GM11168 (cell line): ENCODE results near the gene ARHGEF16.

ENCODE experiments used
- in situ Hi-C: fragments of 300-500 bp; cut with MboI; formaldehyde crosslinking; loops from one replicate; pipeline ENCODE4 v1.12.0; 2022; ENCODE audit warnings: low sequenced_read_pairs; ENCODE audit not compliant: unreplicated experiment

ARHGEF16 gene

DNA sequence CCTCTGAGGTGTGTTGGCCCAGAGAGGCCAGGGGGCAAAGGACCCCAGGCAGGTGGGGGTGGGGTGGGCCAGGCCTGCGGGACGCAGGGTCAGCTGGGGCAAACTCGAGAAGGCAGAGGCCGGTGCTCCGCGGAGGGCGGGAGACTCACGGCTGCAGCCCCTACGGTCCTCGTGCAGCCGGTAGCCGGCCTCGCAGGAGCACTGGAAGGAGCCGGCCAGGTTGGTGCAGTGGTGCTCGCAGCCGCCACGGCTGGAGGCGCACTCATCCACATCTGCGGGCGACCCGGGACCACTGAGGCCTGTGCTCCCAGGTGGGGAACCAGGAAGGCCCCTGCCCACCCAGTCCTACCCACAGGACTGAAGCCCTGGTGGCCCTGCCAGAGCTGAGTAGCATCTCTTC, 55.3 kb downstream of the ARHGEF16 start:
- in situ Hi-C loops: no loop called here

DNA sequence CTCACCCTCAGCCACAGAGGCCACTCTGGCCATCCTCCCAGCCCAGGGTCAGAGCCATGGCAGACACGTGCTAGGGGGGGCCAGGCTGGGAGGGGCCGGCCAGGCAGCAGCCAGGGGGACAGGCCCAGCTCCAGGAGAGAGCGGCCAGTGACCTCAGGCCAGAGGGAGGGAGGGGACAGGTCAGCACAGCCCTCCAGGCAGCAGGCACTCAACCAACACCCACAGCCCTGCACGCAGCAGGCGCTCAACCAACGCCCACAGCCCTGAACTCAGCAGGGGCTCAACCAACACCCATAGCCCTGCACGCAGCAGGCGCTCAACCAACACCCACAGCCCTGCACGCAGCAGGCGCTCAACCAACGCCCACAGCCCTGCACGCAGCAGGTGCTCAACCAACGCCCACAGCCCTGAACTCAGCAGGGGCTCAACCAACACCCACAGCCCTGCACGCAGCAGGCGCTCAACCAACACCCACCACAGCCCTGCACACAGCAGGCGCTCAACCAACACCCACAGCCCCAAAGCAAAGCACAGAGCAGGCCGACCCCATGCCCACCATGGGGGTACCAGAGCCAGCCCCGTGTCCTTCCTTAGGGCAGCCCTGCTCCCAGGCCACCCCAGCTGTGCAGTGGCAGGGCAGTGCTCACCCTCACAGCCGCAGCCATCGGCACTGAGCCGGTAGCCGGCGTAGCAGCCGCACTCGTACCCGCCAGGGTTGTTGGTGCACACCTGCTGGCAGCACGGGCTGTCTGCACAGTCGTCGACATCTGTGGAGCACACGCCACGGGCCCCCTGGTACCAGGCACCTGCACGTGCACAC, 55.9 kb downstream of the ARHGEF16 start:
- in situ Hi-C loops: no loop called here

DNA sequence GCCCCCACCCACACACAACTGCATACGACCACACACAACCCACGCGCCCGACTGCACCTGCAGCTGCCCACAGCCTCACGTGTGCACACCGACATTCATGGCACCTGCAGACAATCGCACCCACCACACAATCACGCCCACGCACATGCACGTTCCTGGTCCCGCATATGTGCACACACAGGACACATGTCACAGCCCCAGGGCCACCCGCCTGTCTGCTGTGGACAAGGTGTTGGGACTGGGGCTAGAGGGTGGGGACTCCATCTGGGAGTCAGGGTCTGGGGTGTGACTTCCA, 56.4 kb downstream of the ARHGEF16 start:
- in situ Hi-C loops: no loop called here

DNA sequence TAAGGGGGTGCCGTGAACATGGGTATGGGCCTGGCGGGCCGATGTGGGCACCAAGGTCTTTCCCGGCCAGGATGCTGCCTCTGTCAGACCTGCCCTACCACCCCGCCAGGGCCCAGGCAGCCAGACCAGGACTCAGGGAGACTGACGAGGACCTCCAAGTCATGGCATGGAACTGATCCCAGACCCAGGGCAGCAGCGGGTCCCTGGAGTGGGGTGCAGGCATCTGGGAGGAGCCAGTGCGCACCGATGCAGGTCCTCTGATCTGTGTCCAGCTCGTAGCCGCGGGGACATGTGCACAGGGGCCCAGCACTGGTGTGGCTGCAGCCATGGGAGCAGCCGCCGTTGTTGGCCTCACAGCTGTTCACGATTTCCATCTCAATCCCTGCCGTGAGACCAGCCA, 56.8 kb downstream of the ARHGEF16 start:
- in situ Hi-C loops: no loop called here

DNA sequence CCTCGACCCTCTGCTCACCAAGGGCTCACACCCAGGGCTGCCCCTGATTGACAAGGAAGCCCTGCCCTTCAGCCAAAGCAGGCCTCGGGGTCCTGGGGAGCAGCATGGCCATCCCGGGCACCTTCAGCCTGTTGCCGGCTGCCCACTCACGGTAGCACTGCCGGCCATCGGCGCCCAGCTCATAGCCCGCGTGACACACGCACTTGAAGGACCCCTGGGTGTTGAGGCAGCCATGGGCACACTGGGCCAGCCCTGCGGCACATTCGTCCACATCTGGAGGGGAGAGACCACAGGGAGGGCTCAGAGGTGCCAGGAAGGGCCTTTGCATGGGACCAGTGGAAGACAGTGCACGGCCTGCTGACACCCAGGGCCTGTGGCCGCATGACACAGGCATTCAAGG, 57.4 kb downstream of the ARHGEF16 start:
- in situ Hi-C loops: no loop called here

DNA sequence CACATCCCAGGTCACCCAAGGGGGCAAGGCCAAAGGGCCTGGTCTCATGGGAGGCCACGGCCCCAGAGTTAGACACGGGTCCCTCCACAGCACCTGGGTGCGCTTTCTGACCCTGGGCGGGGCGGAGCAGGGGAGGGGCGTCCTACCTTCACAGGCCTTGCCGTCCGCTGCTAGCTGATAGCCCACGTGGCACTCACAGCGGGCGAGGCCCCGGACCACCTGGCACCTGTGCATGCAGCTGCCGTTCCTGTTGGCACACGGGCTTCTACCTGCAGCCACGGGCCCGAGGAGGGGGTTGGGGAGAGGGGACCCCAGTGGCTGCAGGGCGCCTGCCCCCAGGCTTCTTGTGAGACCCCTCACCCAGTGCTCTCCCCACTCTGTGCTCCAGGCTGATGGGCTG, 59.9 kb downstream of the ARHGEF16 start:
- in situ Hi-C loops: no loop called here

DNA sequence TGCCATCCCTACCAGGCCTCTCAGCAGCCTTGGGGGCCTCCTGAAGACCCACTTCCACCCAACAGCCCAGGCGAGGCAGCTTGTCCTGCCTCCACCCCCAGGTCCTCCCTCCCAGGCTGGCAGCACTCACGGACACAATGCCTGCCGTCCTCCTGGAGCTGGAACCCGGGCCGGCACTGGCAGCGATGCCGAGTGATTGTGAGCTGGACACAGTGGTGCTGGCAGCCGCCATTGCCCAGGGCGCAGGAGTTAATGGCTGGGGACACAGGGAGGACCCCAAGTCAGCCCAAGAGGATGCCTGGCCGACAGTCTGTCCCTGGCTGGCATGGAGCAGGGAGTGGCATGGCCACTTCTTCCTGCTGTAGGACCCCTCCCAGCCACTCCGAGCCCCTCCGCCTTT, 60.8 kb downstream of the ARHGEF16 start:
- in situ Hi-C loops: no loop called here

DNA sequence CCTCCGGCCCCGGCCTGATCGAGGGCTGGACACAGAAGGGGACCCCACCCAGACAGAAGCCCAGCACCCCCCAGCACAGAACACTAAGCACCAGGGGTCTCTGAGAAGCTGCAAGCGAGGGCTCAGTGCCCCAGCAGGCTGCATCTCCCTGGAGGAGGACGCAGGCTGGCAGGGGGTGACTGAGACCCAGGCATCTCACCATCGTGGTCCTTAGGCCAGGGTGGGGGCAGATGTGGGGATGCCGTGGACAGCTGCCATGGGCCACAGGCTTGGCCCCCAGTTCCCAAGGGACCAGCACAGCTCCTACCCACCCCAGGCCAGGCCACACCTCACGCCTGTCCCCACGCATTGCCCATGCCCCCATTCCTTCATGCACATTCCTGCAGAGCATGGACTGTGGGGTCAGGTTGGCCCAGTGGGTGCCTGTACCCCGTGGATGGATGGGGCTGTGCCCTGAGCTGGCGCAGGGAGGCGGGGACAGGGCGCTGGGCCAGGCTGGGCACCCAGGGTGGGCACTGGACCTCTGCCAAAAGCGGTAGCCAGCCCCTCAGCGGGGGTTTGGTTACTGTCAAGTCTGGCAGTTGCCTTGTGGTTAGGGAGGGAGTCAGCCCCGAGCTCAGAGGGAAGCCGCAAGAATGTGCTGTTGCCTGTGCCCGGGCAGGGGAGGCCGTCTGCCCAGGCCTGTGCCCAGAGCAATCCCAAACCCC, 61.5 kb downstream of the ARHGEF16 start:
- in situ Hi-C loops: no loop called here

DNA sequence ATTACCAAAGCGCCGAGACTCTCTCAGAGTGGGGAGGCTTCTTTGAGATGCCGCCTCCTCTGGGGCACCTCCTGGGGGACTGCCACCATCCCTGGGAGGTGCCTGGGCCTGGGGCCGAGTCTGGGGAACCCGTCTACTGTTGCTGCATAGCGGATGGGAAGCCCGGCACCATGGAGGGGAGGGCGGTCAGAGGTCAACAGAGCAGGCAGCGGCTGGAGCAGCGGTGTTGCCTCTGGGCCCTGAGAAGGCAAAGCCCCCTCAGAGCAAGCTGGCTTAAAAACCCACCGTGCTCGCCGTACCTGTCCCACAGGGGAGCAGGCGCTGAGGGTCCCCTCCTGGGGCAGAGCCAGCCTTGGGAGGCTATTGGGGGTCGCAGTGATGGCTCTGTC, 62.0 kb downstream of the ARHGEF16 start:
- in situ Hi-C loops: no loop called here

DNA sequence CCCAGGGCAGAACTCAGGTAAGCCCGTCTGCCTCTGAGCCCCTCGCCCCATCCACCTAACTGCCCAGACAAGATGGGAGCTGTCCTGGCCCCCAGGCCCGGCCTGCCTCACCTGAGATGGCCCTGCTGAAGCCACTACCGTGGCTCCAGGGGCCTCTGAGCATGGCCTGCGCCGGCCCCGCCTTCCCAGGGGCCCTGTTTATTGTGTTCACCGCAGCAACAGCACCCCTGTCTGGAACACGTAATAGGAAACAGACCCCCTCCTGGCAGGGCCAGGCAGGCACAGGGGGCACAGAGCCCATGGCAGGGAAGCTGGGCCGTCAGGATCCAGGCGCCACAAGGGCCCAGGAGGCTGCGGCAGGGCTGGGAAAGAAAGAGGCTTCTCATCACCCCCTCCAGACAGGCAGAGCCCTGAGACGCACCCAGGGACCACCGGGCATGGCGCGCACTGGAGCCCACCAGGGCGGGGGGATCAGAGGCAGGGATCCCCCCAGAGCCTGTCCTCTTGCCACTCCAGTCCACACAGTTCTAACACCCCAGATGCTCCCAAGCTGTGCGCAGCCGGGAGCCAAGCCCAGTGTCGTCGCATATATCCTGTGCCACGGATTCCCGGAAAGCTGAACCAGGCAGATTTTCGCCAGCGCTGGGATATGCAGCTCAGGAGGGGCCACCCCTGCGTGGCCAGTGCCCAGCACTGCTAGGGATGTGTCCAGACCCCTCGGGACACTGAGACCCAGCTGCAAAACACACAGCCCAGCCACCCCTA, 62.6 kb downstream of the ARHGEF16 start:
- in situ Hi-C loops: no loop called here

DNA sequence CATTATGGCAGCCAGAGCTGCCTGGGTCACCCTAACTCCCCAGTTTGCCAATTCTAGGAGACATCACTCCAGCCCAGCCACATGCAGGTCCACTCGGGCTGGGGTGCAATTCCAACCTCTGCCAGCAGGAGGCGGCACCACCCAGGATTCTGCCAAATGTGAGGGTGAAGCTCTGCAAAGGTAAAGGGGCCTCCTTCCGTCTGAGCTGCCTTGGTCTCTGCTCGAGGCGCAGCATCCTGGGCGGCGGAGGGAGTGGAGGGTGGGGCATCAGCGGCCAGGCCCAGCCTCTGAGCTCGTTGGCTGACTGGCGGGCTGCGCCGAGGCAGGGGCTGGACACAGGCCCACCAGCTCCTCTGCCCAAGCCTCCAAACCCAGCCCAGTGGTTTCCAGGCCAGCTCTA, 63.8 kb downstream of the ARHGEF16 start:
- in situ Hi-C loops: no loop called here

DNA sequence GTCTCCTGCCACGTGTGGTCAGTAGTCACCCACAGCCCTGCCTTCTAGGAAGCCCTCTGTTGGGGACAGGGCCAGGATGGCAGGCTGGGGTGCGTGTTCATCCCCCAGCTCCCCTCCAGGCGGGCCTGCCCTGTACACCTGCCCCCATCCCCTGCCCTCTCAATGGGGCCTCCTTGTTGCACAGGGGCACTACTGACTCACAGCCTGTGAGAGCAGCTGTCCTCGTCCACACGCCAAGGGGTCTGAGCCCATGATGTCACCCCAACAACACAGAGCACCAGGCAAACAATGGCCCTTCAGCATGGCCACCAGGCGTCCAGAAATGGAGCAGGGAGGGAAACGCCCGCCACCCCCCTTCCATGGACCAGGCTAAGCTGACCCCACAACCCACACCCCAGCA, 64.3 kb downstream of the ARHGEF16 start:
- in situ Hi-C loops: no loop called here

DNA sequence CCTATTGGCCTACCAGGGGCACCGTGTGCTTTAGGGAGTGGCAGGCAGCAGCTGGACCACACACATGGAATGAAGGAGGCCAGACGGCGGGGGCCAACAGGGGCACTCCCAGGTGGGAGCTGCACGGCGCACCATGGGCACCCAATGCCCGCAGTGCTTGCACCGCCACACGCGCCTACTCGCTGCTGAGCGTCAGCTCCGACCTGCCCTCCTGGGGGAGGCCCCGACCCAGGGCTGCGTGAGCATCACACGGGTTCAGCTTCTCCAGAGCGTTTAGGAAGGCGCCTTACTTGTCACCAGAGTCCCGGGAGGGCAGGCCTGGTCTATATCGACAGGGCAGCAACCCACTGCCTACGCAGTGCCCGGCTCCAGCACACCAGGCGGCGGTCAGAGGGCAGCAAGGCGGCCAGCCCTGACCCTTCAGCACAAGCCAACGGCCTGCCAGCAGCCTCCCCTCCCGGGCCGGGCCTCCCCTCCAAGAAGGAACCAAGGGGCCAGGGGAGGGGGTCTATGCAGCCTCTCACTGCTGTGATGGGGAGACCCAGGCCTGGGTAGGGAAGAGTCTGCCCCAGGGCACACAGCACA, 64.9 kb downstream of the ARHGEF16 start:
- in situ Hi-C loops: no loop called here

DNA sequence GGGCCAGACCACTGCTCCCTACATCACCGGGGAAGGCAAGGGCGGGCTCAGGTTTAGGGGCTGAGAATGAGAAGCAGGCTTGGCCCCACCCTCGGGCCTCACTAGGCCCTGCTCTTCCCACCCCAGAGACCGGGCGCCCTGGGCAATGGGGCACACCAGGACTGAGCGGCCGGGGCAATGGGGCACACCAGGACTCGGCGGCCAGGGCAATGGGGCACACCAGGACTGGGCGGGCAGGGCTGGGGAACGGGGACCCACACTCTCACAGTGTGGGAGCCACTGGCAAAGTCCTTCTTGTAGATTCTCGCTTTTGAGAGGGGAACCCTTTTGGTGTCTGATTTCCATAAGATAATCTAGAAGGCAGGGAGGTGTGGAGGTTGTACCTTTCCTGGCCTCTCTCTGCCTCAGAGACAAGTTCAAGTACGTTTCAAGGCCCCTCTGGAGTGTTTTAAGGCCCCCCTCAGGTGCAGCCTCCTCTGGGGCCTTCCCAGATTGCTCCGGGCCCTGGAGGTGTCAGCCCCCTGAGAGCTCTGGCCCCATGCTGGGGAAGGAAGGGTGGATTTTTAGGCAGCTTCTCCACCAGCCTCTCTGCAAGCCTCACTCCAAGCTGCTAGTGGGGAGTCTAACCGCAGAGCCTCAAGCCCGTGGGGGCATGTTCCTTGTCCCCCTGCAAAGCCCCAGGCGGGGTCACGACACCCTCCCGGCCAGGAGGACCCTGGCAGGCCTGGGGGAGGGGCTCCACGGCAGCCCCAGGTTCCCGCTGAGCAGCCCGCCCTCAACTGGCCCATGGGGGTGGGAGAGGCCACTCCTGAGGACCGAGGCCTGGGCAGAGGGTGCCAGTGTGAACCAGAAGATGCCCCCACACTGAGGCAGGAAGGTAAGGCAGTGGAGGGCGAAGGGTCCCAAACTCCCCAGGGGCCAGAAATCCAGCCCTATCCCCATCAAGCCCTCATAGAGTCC, 66.2 kb downstream of the ARHGEF16 start:
- in situ Hi-C loops: no loop called here

DNA sequence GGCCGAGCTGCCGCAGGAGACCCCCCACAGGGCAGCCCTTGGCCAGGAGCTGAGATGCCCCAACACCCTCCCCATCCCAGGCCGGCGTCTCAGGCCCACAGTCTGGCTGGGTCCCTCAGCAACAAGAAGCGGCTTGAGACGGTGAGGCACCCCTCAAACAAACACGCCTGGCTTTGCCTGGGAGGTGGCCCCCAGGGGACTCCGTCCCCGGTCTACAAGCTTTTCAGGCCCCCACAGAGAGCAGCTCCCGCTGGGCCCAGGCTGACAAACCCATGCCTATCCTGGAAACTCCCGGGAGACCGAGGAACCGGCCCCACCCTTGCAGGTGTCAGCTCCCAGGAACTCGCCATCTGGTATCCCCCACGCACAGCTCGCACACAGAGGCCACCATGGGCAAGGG, 67.0 kb downstream of the ARHGEF16 start:
- in situ Hi-C loops: no loop called here

DNA sequence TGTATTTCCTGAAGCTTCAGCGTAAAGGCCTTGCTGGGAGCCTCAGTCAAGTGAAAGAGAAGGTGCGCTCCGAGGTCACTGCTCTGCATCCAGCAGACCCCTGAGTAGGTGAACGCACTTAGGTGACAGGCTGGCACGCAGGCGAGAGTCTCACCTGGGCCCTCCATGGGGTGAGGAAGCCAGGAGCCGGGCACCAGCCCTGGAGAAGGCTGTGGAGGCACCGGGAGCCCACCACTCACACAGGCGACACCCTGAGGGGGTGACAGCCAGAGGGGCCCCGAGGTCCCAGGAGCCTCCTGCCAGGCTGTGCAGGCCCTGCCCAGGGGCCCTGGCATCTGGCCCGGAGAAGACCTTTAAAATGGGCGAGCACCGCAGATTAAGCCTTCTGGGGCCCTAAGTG, 67.6 kb downstream of the ARHGEF16 start:
- in situ Hi-C loops: no loop called here

DNA sequence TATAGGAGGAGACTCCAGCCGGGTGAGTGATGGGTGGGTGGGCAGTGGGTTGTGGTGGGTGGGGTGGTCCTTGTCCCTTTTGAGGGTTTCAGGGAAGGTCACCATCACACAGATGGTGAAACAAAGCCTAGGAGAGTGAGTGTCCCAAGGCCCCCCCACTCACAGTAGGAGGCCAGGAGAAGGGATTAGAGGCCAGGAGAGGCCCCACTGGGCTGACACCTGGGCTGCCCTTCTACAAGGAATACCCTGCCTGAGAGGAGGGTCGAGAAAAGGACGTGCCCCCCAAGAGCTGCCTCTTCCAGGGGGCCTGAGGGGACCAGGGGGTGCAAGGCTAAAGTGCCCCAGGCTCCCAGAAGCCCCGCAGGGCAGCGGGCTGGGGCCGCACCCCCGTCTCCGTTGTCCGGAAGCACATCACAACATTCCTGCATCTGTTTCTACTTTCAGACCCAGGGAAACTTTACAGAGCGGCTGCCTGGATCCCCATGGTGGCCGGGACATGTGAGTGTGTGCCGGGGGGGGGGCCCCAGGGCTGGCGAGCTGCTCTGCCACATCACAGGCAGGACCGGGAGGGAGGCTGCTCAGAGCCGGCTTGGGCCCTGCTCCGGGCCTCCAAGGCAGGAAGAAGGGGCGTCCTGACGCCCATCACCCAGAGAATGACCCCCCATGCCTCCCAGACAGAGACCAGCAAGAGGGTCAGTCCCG, 68.2 kb downstream of the ARHGEF16 start:
- in situ Hi-C loops: no loop called here

DNA sequence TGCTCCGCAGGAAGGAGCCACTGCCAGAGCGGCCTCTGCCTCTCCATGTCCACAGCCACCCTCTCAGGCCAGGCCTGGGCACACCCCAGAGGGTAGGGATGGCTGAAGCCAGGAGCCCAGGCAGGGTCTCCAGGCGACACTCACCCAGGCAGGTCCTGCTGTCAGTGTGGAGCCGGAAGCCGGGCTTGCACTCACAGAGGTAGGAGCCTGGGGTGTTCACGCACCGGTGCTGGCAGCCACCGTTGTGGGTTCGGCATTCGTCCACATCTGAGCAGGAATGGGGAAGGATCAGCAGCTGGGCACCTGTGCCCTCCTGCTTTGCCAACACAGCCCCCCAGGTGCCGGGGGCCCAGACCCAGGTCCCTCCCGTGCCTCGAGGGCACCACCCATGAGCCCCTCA, 69.5 kb downstream of the ARHGEF16 start:
- in situ Hi-C loops: no loop called here

DNA sequence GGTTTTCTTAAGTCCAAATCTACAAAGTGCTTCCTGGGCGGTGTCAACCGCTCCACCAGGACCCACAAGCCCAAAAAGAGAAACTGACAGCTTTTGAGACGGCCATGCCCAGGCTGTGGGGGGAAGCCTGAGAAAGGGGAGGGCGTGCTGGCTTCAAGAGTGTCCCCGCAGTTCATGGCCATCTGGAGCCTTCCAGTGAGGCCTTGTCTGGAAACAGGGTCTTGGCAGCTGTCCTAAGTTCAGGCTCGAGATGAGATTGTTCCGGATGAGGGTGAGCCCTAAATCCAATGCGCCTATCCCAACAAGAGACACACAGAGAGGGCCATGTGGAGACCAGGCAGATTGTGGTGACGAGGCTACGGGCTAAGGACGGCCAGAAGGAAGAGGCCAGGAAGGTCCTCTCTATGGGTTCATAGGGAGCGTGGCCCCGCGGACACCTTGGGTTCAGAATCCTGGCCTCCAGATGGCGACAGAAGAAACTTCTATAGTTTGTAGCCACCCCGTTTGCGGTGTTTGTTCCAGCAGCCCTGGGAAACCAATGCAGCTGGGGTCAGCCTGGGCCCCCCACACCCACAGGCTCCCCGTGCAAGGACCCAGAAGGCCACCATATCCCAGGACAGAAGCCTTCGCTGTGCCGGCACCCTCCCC, 70.2 kb downstream of the ARHGEF16 start:
- in situ Hi-C loops: no loop called here
